Measurements from ENCODE around the gene CHRNA3. TPM values are rescaled to one million over a fixed set of nuclear protein-coding genes. Genes with fewer than 3 reads are reported as not detected.
A peak's percentile ranks its signal among the peaks of the same experiment; 100 is the strongest.

Gene CHRNA3
- total and polyA plus RNA-seq, 2 experiments from 2014 or later: 1.7 to 2.3 TPM

- no peaks in the 10 kb centered on the region for H3K9me2 ChIP-seq (replicated peaks; ENCODE audit: insufficient read depth)
- H3K79me2 ChIP-seq: no peaks in the 10 kb centered on the region
- no peaks in the 10 kb centered on the region for H3K9me3 ChIP-seq (ENCODE audit: low read depth)
- no peaks in the 10 kb centered on the region for H4K20me1 ChIP-seq (ENCODE audit: insufficient read depth, poor library complexity, severe bottlenecking)
- H3K4me1 ChIP-seq (ENCODE audit: insufficient read depth): no peaks in the 10 kb centered on the region
- peaks cover 25% of the 10 kb centered on the region for H3K27me3 ChIP-seq
- 3% methylated on average over 19 of the region's 19 CpGs for WGBS (ENCODE audit: low lambda C conversion rate, missing lambda C conversion rate)
- H2AFZ ChIP-seq: peak overlapping the region; percentile 93
- peak; percentile 9 for DNase-seq (ENCODE audit: low spot score)
- H3K36me3 ChIP-seq (replicated peaks; ENCODE audit: insufficient read depth, low read depth): no peaks in the 10 kb centered on the region
- no peak for TF ChIP-seq EZH2phosphoT487 (IDR thresholded peaks at IDR 0.05; ENCODE audit: low read depth, severe bottlenecking, unreplicated experiment)
- TF ChIP-seq, protein P1, sequence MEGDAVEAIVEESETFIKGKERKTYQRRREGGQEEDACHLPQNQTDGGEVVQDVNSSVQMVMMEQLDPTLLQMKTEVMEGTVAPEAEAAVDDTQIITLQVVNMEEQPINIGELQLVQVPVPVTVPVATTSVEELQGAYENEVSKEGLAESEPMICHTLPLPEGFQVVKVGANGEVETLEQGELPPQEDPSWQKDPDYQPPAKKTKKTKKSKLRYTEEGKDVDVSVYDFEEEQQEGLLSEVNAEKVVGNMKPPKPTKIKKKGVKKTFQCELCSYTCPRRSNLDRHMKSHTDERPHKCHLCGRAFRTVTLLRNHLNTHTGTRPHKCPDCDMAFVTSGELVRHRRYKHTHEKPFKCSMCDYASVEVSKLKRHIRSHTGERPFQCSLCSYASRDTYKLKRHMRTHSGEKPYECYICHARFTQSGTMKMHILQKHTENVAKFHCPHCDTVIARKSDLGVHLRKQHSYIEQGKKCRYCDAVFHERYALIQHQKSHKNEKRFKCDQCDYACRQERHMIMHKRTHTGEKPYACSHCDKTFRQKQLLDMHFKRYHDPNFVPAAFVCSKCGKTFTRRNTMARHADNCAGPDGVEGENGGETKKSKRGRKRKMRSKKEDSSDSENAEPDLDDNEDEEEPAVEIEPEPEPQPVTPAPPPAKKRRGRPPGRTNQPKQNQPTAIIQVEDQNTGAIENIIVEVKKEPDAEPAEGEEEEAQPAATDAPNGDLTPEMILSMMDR (IDR thresholded peaks at IDR 0.05; ENCODE audit: poor library complexity): peak; percentile 2
- TF ChIP-seq EZH2 (IDR thresholded peaks at IDR 0.05; ENCODE audit: borderline replicate concordance): no peak
- peak overlapping the region; percentile 41 for H3K4me3 ChIP-seq
- H3K4me2 ChIP-seq: peak overlapping the region; percentile 90
- peak overlapping the region; percentile 44 for H3K27ac ChIP-seq
Measured at GRCh38 chr15:78565951-78566774, 54.6 kb downstream of the CHRNA3 start.

DNA sequence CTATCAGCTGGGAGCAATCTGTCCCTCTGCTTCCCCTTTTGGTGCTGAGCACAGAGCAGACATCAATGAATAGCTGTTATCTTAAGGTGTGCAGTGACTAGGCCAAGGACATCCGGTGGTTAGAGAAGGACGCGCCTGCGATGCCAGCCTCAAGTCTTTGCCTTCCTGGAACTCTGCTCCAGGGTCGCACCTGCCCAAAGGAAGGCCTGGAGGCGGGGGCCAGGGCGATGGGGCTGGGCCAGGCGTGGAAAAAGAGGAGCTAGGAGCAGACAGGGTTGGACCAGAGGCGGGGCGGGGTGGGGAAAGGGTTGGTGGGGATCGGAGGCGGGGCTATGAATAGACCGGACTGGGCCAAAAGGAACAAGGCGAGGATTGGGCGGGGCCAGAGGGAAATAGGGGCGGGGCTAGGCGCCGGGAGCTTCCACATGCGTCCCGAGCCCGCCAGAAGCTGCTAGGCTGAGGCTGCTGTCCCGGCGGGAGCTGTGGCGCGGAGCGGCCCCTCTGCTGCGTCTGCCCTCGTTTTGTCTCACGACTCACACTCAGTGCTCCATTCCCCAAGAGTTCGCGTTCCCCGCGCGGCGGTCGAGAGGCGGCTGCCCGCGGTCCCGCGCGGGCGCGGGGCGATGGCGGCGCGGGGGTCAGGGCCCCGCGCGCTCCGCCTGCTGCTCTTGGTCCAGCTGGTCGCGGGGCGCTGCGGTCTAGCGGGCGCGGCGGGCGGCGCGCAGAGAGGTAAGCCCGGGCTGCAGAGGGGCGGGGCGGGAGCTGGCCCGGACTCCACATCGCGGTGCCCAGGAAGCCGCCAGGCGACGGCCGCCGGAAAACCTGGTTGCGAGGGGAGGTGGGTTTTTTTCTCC lies 55.5 kb downstream of the CHRNA3 start, which contains the start of gene CHRNA5:
TSS of gene CHRNA5 (plus strand) at position 424 of the 854 bp plus-strand sequence. CDS start at position 624, 200 bp downstream.
- Histone ChIP-seq H3K9me3 (ENCODE audit: low read depth) (no peaks in the 10 kb centered on the region), H3K27me3 (peaks cover 25% of the 10 kb centered on the region), H3K4me2 (peak within 1 kb of the TSS; percentile 90), H3K36me3 (replicated peaks; ENCODE audit: insufficient read depth, low read depth) (no peaks in the 10 kb centered on the region), H4K20me1 (ENCODE audit: insufficient read depth, poor library complexity, severe bottlenecking) (no peaks in the 10 kb centered on the region), H3K4me1 (ENCODE audit: insufficient read depth) (no peaks in the 10 kb centered on the region), H3K9me2 (replicated peaks; ENCODE audit: insufficient read depth) (no peaks in the 10 kb centered on the region), H3K4me3 (peak within 1 kb of the TSS; percentile 41), H3K79me2 (no peaks in the 10 kb centered on the region), H3K27ac (peak within 1 kb of the TSS; percentile 44), H2AFZ (peak within 1 kb of the TSS; percentile 93)
- DNase-seq (ENCODE audit: low spot score): peak; percentile 92
- TF ChIP-seq EZH2phosphoT487 (IDR thresholded peaks at IDR 0.05; ENCODE audit: low read depth, severe bottlenecking, unreplicated experiment) (no peak), EZH2 (IDR thresholded peaks at IDR 0.05; ENCODE audit: borderline replicate concordance) (no peak)
- TF ChIP-seq, protein P1 (IDR thresholded peaks at IDR 0.05; ENCODE audit: poor library complexity): no peak
- WGBS (ENCODE audit: low lambda C conversion rate, missing lambda C conversion rate): under 1% methylated on average over 44 of the region's 75 CpGs

DNA sequence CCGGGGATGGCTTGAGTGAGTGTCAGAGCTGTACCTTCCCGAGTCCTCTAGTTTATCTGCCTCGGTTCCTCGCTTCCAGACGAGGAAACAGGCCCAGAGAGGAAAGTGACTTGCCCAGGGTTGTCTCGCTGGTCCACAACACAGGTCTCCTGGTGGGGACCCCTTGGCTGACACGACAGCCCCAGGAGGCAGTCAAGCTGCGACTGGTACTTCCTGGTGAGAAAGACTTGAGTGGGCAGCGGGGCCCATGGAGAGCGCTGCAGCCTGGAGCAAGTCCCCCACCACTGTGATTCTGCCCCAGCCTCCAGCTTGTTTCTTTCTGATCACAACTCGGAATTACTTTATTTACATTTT lies 56.1 kb downstream of the CHRNA3 start:
- peaks cover 25% of the 10 kb centered on the region for H3K27me3 ChIP-seq

More for the DNA sequence above, 56.1 kb downstream of the CHRNA3 start:
- Histone ChIP-seq H3K4me3 (peak overlapping the region; percentile 41), H3K4me2 (peak overlapping the region; percentile 90), H3K9me2 (replicated peaks; ENCODE audit: insufficient read depth) (no peaks in the 10 kb centered on the region), H3K9me3 (ENCODE audit: low read depth) (no peaks in the 10 kb centered on the region), H4K20me1 (ENCODE audit: insufficient read depth, poor library complexity, severe bottlenecking) (no peaks in the 10 kb centered on the region), H3K27ac (no peak overlapping the region), H3K79me2 (no peaks in the 10 kb centered on the region), H2AFZ (peak overlapping the region; percentile 67), H3K36me3 (replicated peaks; ENCODE audit: insufficient read depth, low read depth) (no peaks in the 10 kb centered on the region), H3K4me1 (ENCODE audit: insufficient read depth) (no peaks in the 10 kb centered on the region)
- DNase-seq (ENCODE audit: low spot score): no peak
- 56% methylated on average over 11 of the region's 11 CpGs for WGBS (ENCODE audit: low lambda C conversion rate, missing lambda C conversion rate)
- TF ChIP-seq EZH2phosphoT487 (IDR thresholded peaks at IDR 0.05; ENCODE audit: low read depth, severe bottlenecking, unreplicated experiment) (no peak), EZH2 (IDR thresholded peaks at IDR 0.05; ENCODE audit: borderline replicate concordance) (no peak)
- TF ChIP-seq, protein P1 (IDR thresholded peaks at IDR 0.05; ENCODE audit: poor library complexity): no peak
